Esophagus muscularis mucosa (tissue), 3 donors: ENCODE results near the gene FGR.

ENCODE experiments used
- CTCF ChIP-seq, 3 experiments: fragments of 200-600 bp in 2 of 3; fragments of 450-650 bp in 1 of 3; sonication (generic) in 2 of 3; IDR thresholded peaks; one replicate each; pipeline ENCODE4 v1.5.1; 2017 to 2019; ENCODE audit warnings: antibody characterized with exemption in 3 of 3, mild to moderate bottlenecking in 2 of 3, moderate library complexity in 1 of 3
- POLR2AphosphoS5 ChIP-seq, 2 donors: sonication (generic); formaldehyde crosslinking; IDR thresholded peaks; one replicate each; pipeline ENCODE4 v1.6.1; 2017; ENCODE audit warnings: antibody characterized with exemption in 2 of 2

DNA sequence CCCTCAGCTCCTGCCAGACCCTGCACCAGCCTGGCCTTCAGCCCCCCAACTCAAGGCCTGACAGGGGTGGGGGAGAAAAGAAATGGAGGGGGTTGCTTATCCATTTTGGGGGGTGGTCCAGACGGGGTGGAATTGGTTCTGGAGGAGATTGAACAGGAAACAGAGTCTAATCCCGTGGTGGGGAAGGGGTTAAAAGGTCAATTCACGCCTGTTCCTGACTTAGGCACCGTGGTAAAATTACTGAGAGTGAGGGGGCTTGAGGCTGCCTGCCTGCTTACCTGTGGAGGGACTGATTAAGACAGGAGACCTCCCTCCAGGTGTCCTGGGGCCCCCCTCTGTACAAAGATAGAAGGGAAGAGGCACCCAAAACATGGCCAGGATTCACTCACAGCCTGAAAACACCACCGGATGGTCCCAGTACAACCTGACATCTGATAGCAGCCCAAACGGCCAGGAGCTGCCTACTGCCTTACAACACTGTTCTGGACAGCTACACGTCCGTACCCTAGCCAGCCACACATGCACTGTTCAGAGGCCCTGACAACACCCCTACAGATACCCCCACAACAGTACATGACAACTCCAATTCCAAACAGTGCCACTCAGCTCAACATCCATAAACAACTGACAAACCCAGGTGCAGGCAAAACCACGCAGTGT, 62.8 kb downstream of the FGR start:
- TF ChIP-seq CTCF (IDR thresholded peaks at IDR 0.05): no peak
- no peak for TF ChIP-seq POLR2AphosphoS5 (IDR thresholded peaks at IDR 0.05)
